H1 (cell line): ENCODE measurements around the gene MGMT. TPM values are rescaled to one million over a fixed set of nuclear protein-coding genes. Genes with fewer than 3 reads are reported as not detected.
A peak's percentile ranks its signal among the peaks of the same experiment; 100 is the strongest.

Source experiments
- CTCF ChIA-PET: fragments of 300-600 bp; sonication (Branson Sonifier 250); formaldehyde crosslinking; loops from one replicate; lab custom pipeline; 2021; ENCODE audit not compliant: partially characterized antibody; lab: Charles Lee
- POLR2A ChIA-PET: fragments of 300-600 bp; sonication (Branson Sonifier 250); formaldehyde crosslinking; loops from one replicate; lab custom pipeline; 2021; ENCODE audit warnings: inconsistent platforms; ENCODE audit not compliant: partially characterized antibody; lab: Charles Lee
- DNase-seq, 2 experiments: peaks; one replicate each; pipeline versions ENCODE4 v3.0.0 to v3.0.0-alpha.2; 2010 to 2022; ENCODE audit warnings: low spot score in 2 of 2, low read depth in 1 of 2, mixed read lengths in 1 of 2
- FAIRE-seq: peaks from 2 replicates; lab custom pipeline; 2011; peaks lifted over from hg19 to GRCh38; lab: Jason Lieb, UNC
- H2AFZ ChIP-seq: 2 replicates; pipeline ENCODE4 v1.8.1; 2012; ENCODE audit warnings: low read length, inconsistent platforms
- H2AK5ac ChIP-seq: 2 replicates; pipeline ENCODE4 v1.6.1; 2013; ENCODE audit warnings: low read depth, low read length
- H2BK120ac ChIP-seq: replicated peaks from 2 replicates; pipeline ENCODE3; 2013; ENCODE audit warnings: low read depth, low read length, inconsistent platforms
- H2BK12ac ChIP-seq: 2 replicates; pipeline ENCODE4 v1.6.1; 2013; ENCODE audit warnings: low read depth, low read length
- H2BK15ac ChIP-seq: 2 replicates; pipeline ENCODE4 v1.6.1; 2013; ENCODE audit warnings: low read length
- H2BK20ac ChIP-seq: 2 replicates; pipeline ENCODE4 v1.6.1; 2013; ENCODE audit warnings: low read length
- H2BK5ac ChIP-seq: 2 replicates; pipeline ENCODE4 v1.6.1; 2013; ENCODE audit warnings: low read depth, low read length
- H3K14ac ChIP-seq: 2 replicates; pipeline ENCODE4 v1.6.1; 2013; ENCODE audit warnings: inconsistent platforms; ENCODE audit not compliant: insufficient read length
- H3K18ac ChIP-seq: 2 replicates; pipeline ENCODE4 v1.6.1; 2013; ENCODE audit warnings: low read length; ENCODE audit errors: extremely low read depth
- H3K23ac ChIP-seq: 2 replicates; pipeline ENCODE4 v1.6.1; 2013; ENCODE audit warnings: inconsistent platforms; ENCODE audit not compliant: insufficient read length
- H3K23me2 ChIP-seq: 2 replicates; pipeline ENCODE4 v1.6.1; 2013; ENCODE audit warnings: low read depth, low read length
- H3K27ac ChIP-seq: 2 replicates; pipeline ENCODE4 v1.6.1; 2011; ENCODE audit warnings: low read depth, low read length, inconsistent platforms
- H3K27me3 ChIP-seq, 4 experiments: replicated peaks in 1 of 4; 1 replicate in 1 of 4; 2 replicates in 3 of 4; pipeline versions ENCODE4 v1.6.1 to v1.8.1; 2011 to 2013; ENCODE audit warnings: low read length in 3 of 4, mild to moderate bottlenecking in 3 of 4, inconsistent platforms in 2 of 4, mixed read lengths in 2 of 4, moderate library complexity in 1 of 4; ENCODE audit not compliant: control insufficient read depth in 3 of 4, insufficient read depth in 3 of 4; ENCODE audit errors: extremely low read depth in 1 of 4
- H3K36me3 ChIP-seq, 4 experiments: 2 replicates each; pipeline versions ENCODE4 v1.6.1 to v1.8.1; 2011 to 2013; ENCODE audit warnings: mild to moderate bottlenecking in 4 of 4, low read length in 3 of 4, moderate library complexity in 2 of 4, control low read depth in 1 of 4, inconsistent platforms in 1 of 4; ENCODE audit not compliant: insufficient read depth in 4 of 4, control insufficient read depth in 2 of 4
- H3K4ac ChIP-seq: replicated peaks from 2 replicates; pipeline ENCODE3; 2013; ENCODE audit warnings: low read length, low read depth, mixed read lengths, inconsistent platforms; ENCODE audit not compliant: insufficient read length
- H3K4me1 ChIP-seq, 4 experiments: replicated peaks in 1 of 4; 1 replicate in 1 of 4; 2 replicates in 3 of 4; pipeline versions ENCODE4 v1.6.1 to v1.8.1; 2011 to 2013; ENCODE audit warnings: low read length in 3 of 4, inconsistent platforms in 2 of 4, mixed read lengths in 1 of 4; ENCODE audit not compliant: insufficient read depth in 4 of 4, control insufficient read depth in 3 of 4
- H3K4me2 ChIP-seq, 2 experiments: 2 replicates each; pipeline versions ENCODE4 v1.6.1 to v1.8.1; 2011 to 2013; ENCODE audit warnings: low read depth in 2 of 2, low read length in 2 of 2, control low read depth in 1 of 2, inconsistent platforms in 1 of 2, mild to moderate bottlenecking in 1 of 2; ENCODE audit not compliant: insufficient read depth in 1 of 2
- H3K4me3 ChIP-seq, 4 experiments: fragments of 200-600, 300-600 bp in 1 of 4; sonication (generic), shearing (Covaris generic), sonication (Bioruptor Twin) in 1 of 4; 2 replicates each; pipeline versions ENCODE4 v1.5.1 to v1.8.1; 2011 to 2016; ENCODE audit warnings: low read length in 4 of 4, low read depth in 3 of 4, control low read depth in 2 of 4, inconsistent platforms in 2 of 4, mild to moderate bottlenecking in 2 of 4, mixed read lengths in 1 of 4, moderate library complexity in 1 of 4; ENCODE audit not compliant: insufficient read depth in 2 of 4; ENCODE audit errors: extremely low read depth in 1 of 4
- H3K56ac ChIP-seq: replicated peaks from 2 replicates; pipeline ENCODE3; 2013; ENCODE audit warnings: low read depth, mild to moderate bottlenecking, mixed read lengths, low read length, inconsistent platforms; ENCODE audit not compliant: insufficient read length
- H3K79me1 ChIP-seq: 2 replicates; pipeline ENCODE4 v1.6.1; 2013; ENCODE audit warnings: low read depth, low read length, control low read depth
- H3K79me2 ChIP-seq, 2 experiments: 2 replicates each; pipeline versions ENCODE4 v1.6.1 to v1.8.1; 2012 to 2013; ENCODE audit warnings: low read length in 2 of 2, mild to moderate bottlenecking in 2 of 2, inconsistent platforms in 1 of 2; ENCODE audit not compliant: insufficient read depth in 2 of 2, control insufficient read depth in 1 of 2
- H3K9ac ChIP-seq, 4 experiments: replicated peaks in 1 of 4; 1 replicate in 1 of 4; 2 replicates in 3 of 4; pipeline versions ENCODE4 v1.6.1 to v1.8.1; 2011 to 2013; ENCODE audit warnings: low read depth in 3 of 4, low read length in 3 of 4, control low read depth in 2 of 4, mild to moderate bottlenecking in 2 of 4, moderate library complexity in 2 of 4, inconsistent platforms in 1 of 4; ENCODE audit errors: extremely low read depth in 1 of 4
- H3K9me3 ChIP-seq, 2 experiments: 2 replicates each; pipeline versions ENCODE4 v1.6.1 to v1.8.1; 2012 to 2013; ENCODE audit warnings: mild to moderate bottlenecking in 2 of 2, moderate library complexity in 2 of 2, control low read depth in 1 of 2, inconsistent platforms in 1 of 2, low read depth in 1 of 2, low read length in 1 of 2, mixed read lengths in 1 of 2; ENCODE audit not compliant: insufficient read depth in 2 of 2
- H4K20me1 ChIP-seq, 2 experiments: replicated peaks in 1 of 2; 2 replicates each; pipeline versions ENCODE3 to v1.8.1; 2011 to 2013; ENCODE audit warnings: inconsistent platforms in 2 of 2, low read length in 2 of 2, mild to moderate bottlenecking in 1 of 2; ENCODE audit not compliant: insufficient read depth in 2 of 2, control insufficient read depth in 1 of 2
- H4K5ac ChIP-seq: 2 replicates; pipeline ENCODE4 v1.6.1; 2013; ENCODE audit warnings: low read length, low read depth, mixed read lengths, inconsistent platforms; ENCODE audit not compliant: insufficient read length
- H4K8ac ChIP-seq: 2 replicates; pipeline ENCODE4 v1.8.0; 2013; ENCODE audit warnings: mild to moderate bottlenecking, moderate library complexity, low read length, inconsistent platforms; ENCODE audit not compliant: insufficient read depth; ENCODE audit errors: extremely low read depth
- H4K91ac ChIP-seq: replicated peaks from 2 replicates; pipeline ENCODE3; 2013; ENCODE audit warnings: low read length, mixed read lengths, inconsistent platforms; ENCODE audit not compliant: insufficient read length
- CTCF ChIP-seq, 3 experiments: IDR thresholded peaks; 1 replicate in 2 of 3; 2 replicates in 1 of 3; pipeline versions ENCODE4 v1.5.1 to v1.6.1; 2011; ENCODE audit warnings: low read length in 3 of 3, mild to moderate bottlenecking in 3 of 3, inconsistent platforms in 2 of 3, low read depth in 1 of 3, moderate library complexity in 1 of 3; ENCODE audit not compliant: insufficient read depth in 1 of 3; ENCODE audit errors: control extremely low read depth in 1 of 3
- RAD21 ChIP-seq, 2 experiments: IDR thresholded peaks in 1 of 2; conservative IDR thresholded peaks in 1 of 2; 2 replicates each; pipeline ENCODE4 v1.6.1; 2011; ENCODE audit warnings: low read depth in 2 of 2, low read length in 2 of 2, improper control_type of control experiment in 1 of 2, inconsistent platforms in 1 of 2, mild to moderate bottlenecking in 1 of 2, moderate library complexity in 1 of 2
- SP4 ChIP-seq: IDR thresholded peaks from 2 replicates; pipeline ENCODE4 v1.6.1; 2012; ENCODE audit warnings: low read length, inconsistent platforms
- WGBS, 2 experiments: shearing (Covaris generic) in 1 of 2; methylation state at CpG; one replicate each; pipeline versions ENCODE4 v1.1.6 to v1.1.7; 2013 to 2015; ENCODE audit warnings: low lambda C conversion rate in 2 of 2, mixed read lengths in 2 of 2, inconsistent platforms in 1 of 2, low coverage in 1 of 2, missing lambda C conversion rate in 1 of 2; ENCODE audit not compliant: insufficient replicate concordance in 2 of 2, insufficient coverage in 1 of 2, insufficient read length in 1 of 2; ENCODE audit errors: extremely low coverage in 1 of 2, missing lambda C conversion rate in 1 of 2; 5-methylcytosine and 5-hydroxymethylcytosine counted together
- polyA plus RNA-seq, 7 experiments: library from polyadenylated mRNA; depleted of rRNA in 3 of 7; stranded (reverse) in 5 of 7; unstranded in 2 of 7; fragments of >200 nt in 5 of 7; fragments of 200-250 nt in 2 of 7; gene quantifications; 1 replicate in 5 of 7; 2 replicates in 1 of 7; 4 replicates in 1 of 7; pipeline versions ENCODE4 v1.2.1 to v1.2.3, GENCODE V29; 2011 to 2013; ENCODE audit warnings: missing spikeins in 2 of 7, mixed read lengths in 2 of 7
- total RNA-seq: library from RNA; stranded (reverse); fragmentation: NEBNext Ultra II Directional; extraction: Animal tissue kit (Norgen Biotek cat#: 25700); gene quantifications from 2 replicates; pipeline ENCODE4 v1.2.1, GENCODE V29; 2021

MGMT gene
- total and polyA plus RNA-seq, 2 of the 8 experiments (the other 6 are each of a cell fraction or from before 2014, with no cell fraction given): 9.9 to 10.7 TPM

DNA sequence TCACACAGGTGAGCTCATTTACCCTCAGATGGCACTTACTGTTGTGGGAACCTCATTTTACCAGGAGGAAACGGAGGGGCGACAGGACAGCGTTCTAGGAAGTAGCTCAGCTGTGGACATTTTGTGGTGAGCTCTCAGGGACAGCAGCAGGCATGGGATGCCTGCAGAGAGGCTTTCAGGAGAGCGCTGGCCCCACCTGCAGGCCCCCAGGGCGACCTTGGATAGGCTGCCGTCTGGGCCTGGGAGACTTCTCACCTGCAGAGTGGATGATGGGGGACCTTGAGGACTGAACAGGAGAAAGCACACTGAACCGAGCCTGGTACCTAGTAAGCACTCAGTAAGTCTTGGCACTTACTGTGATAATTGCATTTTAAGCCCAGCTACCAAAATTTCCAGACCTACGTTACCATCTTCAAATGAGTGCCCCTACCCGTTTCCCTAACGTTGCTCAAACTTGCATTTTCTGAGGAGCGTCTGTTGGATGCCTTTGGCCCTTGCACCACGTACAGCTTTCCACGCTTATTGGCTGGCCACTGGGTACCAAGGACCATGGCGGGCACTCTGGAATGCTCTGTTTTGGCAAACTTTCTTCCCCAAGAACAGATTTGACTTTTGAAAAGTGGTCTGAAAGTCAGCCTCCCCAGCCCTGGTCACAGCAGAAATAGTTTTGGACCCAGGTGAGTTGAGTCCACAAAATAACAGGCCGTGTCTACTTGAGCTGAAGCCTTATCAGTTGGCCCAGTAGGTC lies 273.7 kb downstream of the MGMT start:
- no peak overlapping the region for H3K27ac ChIP-seq
- H3K18ac ChIP-seq: no peak overlapping the region
- no peak overlapping the region for H2BK15ac ChIP-seq
- no peaks in the 10 kb centered on the region for H3K23me2 ChIP-seq
- H4K20me1 ChIP-seq: peaks cover 0 to 1% of the 10 kb centered on the region in 2 experiments
- 94% methylated on average over 14 of the region's 15 CpGs; no CpG with 5 or more reads in 1 of the 2 experiments for WGBS, 2 experiments
- no peak overlapping the region for H2BK120ac ChIP-seq
- H4K91ac ChIP-seq: no peak overlapping the region
- H4K8ac ChIP-seq: no peak overlapping the region
- H2AFZ ChIP-seq: no peak overlapping the region
- H4K5ac ChIP-seq: no peak overlapping the region
- no peak overlapping the region for H3K4me3 ChIP-seq
- no peak for FAIRE-seq
- H3K27me3 ChIP-seq: no peaks in the 10 kb centered on the region
- ChIA-PET CTCF (interaction anchor here (0.6 to 1.0 kb wide), 3 partner anchors 75 to 709 kb away, joined by 3 read pairs; no protein-coding TSS in a partner anchor), POLR2A (no interaction called here)
- H3K4ac ChIP-seq: no peak overlapping the region
- H3K4me1 ChIP-seq: no peaks in the 10 kb centered on the region
- no peak overlapping the region for H2AK5ac ChIP-seq
- DNase-seq: peak in 1 of 2 experiments; percentile 41
- H3K4me2 ChIP-seq: no peak overlapping the region
- H2BK20ac ChIP-seq: no peak overlapping the region
- no peaks in the 10 kb centered on the region; a peak in 1 of 8 replicates for H3K36me3 ChIP-seq
- H3K9ac ChIP-seq: no peak overlapping the region
- H3K9me3 ChIP-seq: peaks cover 0 to 9% of the 10 kb centered on the region in 2 experiments; a peak in 2 of 4 replicates
- no peak overlapping the region for H3K23ac ChIP-seq
- no peak overlapping the region for H3K56ac ChIP-seq
- no peaks in the 10 kb centered on the region for H3K79me2 ChIP-seq
- H2BK12ac ChIP-seq: no peak overlapping the region
- TF ChIP-seq SP4: no peak
- TF ChIP-seq RAD21 (IDR thresholded peaks at IDR 0.05 in 1 of 2, conservative IDR thresholded peaks at IDR 0.05 in 1 of 2; ENCODE audit: low read depth in 2 of 2, low read length in 2 of 2): peak; percentile 34 to 57
- TF ChIP-seq CTCF (IDR thresholded peaks at IDR 0.05; ENCODE audit: control extremely low read depth in 1 of 3, insufficient read depth in 1 of 3, low read depth in 1 of 3, low read length in 3 of 3): peak in 2 of 3 experiments; percentile 15 to 23; a peak in 2 of 4 replicates
- no peaks in the 10 kb centered on the region for H3K79me1 ChIP-seq
- no peak overlapping the region for H2BK5ac ChIP-seq
- H3K14ac ChIP-seq: no peak overlapping the region
